ENCODE results near the gene SERPINA10.

SERPINA10 gene

GRCh38 chr14:94292872-94293577, at the start of gene SERPINA10:
Gene SERPINA10, minus strand, starts transcription at chr14:94293268. Its CDS starts 2,675 bp downstream, at chr14:94290593.
- no peak within 1 kb of the TSS for H3K4me3 ChIP-seq
- H3K27ac ChIP-seq, result no peak within 1 kb of the TSS

- H3K27ac ChIP-seq, result peak overlapping the region in 15 of 21 experiments; percentile 19 to 78 (median 62)
- no peak overlapping the region for H3K4me3 ChIP-seq
Measured at GRCh38 chr14:94342334-94342934, 49.4 kb upstream of the SERPINA10 start.

DNA sequence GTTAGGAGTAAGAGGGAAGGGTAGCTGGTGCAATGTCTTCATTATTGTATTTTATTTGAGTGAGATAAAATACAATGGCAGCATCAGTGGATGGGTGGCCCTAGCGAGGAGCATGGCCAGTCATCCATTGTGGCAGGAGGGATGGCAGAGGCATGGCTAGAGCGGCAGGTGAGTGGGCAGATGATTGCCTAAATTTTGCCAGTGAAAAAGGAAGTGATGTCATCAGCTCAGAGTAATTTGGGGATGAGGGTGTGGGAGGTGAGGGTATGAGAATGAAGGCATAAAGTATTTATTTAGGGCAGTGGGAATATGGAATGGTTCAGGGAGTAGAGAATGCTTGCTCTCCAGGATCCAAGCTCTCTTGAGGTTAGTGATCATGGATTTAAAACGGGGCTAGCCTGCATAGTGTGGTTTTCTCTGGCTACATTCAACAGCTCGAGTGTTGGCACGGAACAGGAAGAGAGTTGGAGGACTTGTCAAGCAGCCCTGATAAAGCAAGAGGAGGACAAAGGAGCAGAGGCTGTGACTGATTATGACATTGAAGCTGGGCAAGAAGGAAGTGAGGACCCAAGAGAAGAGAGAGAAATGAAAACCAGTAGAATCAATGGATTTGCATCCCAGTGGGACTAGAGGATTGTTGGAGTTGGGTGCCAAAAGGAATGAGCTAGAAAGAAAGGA, 48.7 kb upstream of the SERPINA10 start:
- Histone ChIP-seq H3K27ac (peak overlapping the region in 19 of 21 experiments; percentile 4 to 78 (median 57)), H3K4me3 (no peak overlapping the region)

DNA sequence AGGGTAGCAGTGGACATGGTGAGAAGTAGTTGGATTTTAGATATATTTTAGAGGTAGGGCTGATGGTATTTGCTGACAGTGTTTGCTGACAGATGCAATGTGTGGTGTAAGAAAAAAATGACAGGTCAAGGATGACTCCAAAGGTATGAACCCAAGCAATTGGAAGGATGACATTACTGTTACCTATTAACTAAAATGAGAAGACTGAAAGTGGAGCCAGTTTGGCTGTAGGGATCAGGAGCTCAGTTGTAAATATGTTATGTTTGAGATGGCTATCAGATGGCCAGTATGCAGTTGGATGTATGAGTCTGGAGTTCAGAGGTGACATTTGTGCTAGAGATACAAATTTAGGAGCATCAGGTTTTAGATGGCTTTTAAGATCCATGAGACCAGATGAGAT, 47.5 kb upstream of the SERPINA10 start:
- Histone ChIP-seq H3K4me3 (no peak overlapping the region), H3K27ac (no peak overlapping the region)

GRCh38 chr14:94338023-94338422, 45.0 kb upstream of the SERPINA10 start:
- Histone ChIP-seq H3K4me3 (no peak overlapping the region), H3K27ac (no peak overlapping the region)

DNA sequence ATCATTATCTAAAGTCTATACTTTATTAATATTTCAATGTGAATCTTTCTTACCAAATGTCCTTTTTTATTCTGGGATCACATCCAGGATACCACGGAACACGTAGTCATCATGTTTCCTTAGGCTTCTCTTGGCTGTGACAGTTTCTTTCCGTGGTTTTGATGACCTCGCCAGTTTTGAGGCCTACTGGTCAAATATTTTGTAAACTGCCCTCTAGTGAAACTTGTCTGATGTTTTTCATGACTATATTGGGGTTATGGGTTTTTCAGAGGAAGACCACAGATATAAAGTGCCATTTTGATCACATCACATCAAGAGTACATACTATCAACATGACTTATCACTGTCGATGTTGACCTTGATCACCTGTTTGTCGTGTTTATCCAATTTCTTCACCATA, 44.2 kb upstream of the SERPINA10 start:
- Histone ChIP-seq H3K27ac (no peak overlapping the region), H3K4me3 (no peak overlapping the region)

- Histone ChIP-seq H3K27ac (no peak overlapping the region), H3K4me3 (no peak overlapping the region)
Measured at GRCh38 chr14:94334872-94335271, 41.8 kb upstream of the SERPINA10 start.

- Histone ChIP-seq H3K4me3 (no peak overlapping the region), H3K27ac (no peak overlapping the region)
Measured at GRCh38 chr14:94332587-94332986, 39.5 kb upstream of the SERPINA10 start.

- Histone ChIP-seq H3K27ac (no peak overlapping the region), H3K4me3 (no peak overlapping the region)
Measured at GRCh38 chr14:94332063-94332583, 39.1 kb upstream of the SERPINA10 start.

- Histone ChIP-seq H3K4me3 (no peak overlapping the region), H3K27ac (no peak overlapping the region)
Measured at GRCh38 chr14:94331462-94331861, 38.4 kb upstream of the SERPINA10 start.

DNA sequence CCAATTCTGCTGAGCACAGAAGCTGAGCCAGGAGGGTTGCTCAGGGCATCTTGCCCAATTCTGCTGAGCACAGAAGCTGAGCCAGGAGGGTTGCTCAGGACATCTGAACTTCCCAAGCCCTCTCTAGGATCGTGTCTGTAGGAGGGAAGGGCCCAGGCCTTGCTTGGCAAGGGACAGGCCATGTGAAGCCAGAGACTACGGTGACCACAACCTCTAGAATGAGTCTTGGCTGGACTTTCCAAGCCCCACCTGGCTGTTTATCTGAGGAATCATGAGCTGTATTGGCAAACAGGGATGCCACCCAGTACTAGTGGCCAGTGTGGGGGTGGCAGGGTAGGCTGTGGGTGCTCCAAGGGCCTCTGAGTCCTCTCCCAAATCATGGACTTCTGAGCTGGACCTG, 37.8 kb upstream of the SERPINA10 start:
- Histone ChIP-seq H3K4me3 (no peak overlapping the region), H3K27ac (no peak overlapping the region)

- Histone ChIP-seq H3K4me3 (no peak overlapping the region), H3K27ac (no peak overlapping the region)
Measured at GRCh38 chr14:94330432-94330831, 37.4 kb upstream of the SERPINA10 start.

- H3K27ac ChIP-seq, result no peak overlapping the region
Measured at GRCh38 chr14:94329857-94330256, 36.8 kb upstream of the SERPINA10 start.

GRCh38 chr14:94328196-94328595, 35.1 kb upstream of the SERPINA10 start:
- Histone ChIP-seq H3K4me3 (no peak overlapping the region), H3K27ac (no peak overlapping the region)

More at GRCh38 chr14:94329857-94330256, 36.8 kb upstream of the SERPINA10 start:
- H3K4me3 ChIP-seq, result no peak overlapping the region

DNA sequence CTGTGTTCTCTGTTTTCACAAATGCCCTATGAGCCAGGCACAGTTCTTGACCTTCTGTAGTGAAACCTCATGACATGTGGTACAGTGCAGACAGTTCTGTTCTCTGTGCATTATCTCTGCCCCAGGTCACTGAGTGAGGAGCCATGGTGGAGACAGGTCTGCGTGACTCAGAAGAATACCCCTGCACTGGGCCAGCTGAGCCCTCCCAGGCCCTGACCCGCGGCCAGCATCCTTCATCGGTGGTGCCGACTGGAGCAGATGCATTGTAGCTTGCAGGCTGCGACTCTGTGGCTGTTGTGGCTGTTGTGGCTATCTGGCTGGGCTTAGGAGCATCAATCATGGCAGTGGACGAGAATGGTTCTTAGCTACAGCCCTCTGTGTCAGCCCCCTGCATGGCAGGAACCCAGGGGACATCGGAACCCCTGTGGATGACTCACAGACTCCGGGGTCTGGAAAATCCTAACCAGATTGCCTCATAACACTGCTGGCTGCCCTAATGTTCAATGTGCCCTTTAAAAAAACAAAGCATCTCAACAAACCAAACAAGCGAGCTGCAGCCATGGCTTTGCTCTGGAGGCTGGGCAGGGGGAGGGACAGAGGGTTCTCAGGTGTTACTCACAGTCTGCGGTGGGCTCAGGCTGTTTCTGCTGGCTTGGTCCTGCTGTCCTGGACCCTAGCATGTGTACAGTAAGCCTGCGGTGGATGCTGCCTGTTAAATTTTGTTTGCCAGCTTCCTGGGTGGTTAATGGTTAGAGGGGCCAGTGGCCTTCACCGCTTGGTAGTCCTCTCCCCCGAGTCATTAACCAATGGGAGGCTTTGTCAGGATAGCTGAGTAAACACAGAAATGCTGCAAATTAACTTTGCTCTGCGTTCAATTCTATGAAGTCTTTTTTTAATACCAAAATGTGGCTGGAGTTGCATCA, 29.8 kb upstream of the SERPINA10 start, which contains the start of gene SERPINA6:
Gene SERPINA6, minus strand, starts transcription at position 689 of the 923 bp plus-strand sequence. CDS start 8,688 bp downstream, outside the sequence.
- Histone ChIP-seq H3K4me3 (no peak within 1 kb of the TSS), H3K27ac (peak within 1 kb of the TSS in 1 of 21 experiments; percentile 11)

- no peak overlapping the region for H3K27ac ChIP-seq
- no peak overlapping the region for H3K4me3 ChIP-seq
Measured at GRCh38 chr14:94321421-94322271, 28.6 kb upstream of the SERPINA10 start.

GRCh38 chr14:94320243-94320642, 27.2 kb upstream of the SERPINA10 start:
- Histone ChIP-seq H3K27ac (peak overlapping the region in 11 of 21 experiments; percentile 16 to 82 (median 38)), H3K4me3 (no peak overlapping the region)

- H3K4me3 ChIP-seq, result no peak overlapping the region
- H3K27ac ChIP-seq, result peak overlapping the region in 3 of 21 experiments; percentile 27 to 58 (median 45)
Measured at GRCh38 chr14:94317259-94317658, 24.2 kb upstream of the SERPINA10 start.
